ENCODE results near the gene LINC00237.

GRCh38 chr20:21082584-21082983 is 23.6 kb downstream of the LINC00237 start:
- TF ChIP-seq, protein P1, sequence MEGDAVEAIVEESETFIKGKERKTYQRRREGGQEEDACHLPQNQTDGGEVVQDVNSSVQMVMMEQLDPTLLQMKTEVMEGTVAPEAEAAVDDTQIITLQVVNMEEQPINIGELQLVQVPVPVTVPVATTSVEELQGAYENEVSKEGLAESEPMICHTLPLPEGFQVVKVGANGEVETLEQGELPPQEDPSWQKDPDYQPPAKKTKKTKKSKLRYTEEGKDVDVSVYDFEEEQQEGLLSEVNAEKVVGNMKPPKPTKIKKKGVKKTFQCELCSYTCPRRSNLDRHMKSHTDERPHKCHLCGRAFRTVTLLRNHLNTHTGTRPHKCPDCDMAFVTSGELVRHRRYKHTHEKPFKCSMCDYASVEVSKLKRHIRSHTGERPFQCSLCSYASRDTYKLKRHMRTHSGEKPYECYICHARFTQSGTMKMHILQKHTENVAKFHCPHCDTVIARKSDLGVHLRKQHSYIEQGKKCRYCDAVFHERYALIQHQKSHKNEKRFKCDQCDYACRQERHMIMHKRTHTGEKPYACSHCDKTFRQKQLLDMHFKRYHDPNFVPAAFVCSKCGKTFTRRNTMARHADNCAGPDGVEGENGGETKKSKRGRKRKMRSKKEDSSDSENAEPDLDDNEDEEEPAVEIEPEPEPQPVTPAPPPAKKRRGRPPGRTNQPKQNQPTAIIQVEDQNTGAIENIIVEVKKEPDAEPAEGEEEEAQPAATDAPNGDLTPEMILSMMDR (IDR thresholded peaks at IDR 0.05) = no peak
- TF ChIP-seq POLR2A (IDR thresholded peaks at IDR 0.05) = no peak

Measured in ovary (tissue), 3 donors.